Caco-2 (cell line): ENCODE results near the gene TNNT2. TPM values are rescaled to one million over a fixed set of nuclear protein-coding genes. Genes with fewer than 3 reads are reported as not detected.

Experiments
- BruUV-seq: library from RNA; stranded (reverse); fragments of 400-500 nt; replicated peaks from 2 replicates; lab custom pipeline; 2021; lab: Mats Ljungman, UMichigan
- CTCF ChIA-PET: fragments of 300-600 bp; sonication (Branson Sonifier 250); formaldehyde crosslinking; loops from one replicate; lab custom pipeline; 2022; ENCODE audit warnings: antibody characterized with exemption; lab: Charles Lee
- POLR2A ChIA-PET: fragments of 300-600 bp; sonication (Branson Sonifier 250); formaldehyde crosslinking; loops from one replicate; lab custom pipeline; 2022; ENCODE audit warnings: antibody characterized with exemption; lab: Charles Lee
- DNase-seq, 2 experiments: peaks; one replicate each; pipeline versions ENCODE4 v3.0.0 to v3.0.0-alpha.2; 2020 to 2022
- H3K27me3 ChIP-seq: replicated peaks from 2 replicates; pipeline ENCODE4 v1.6.0; 2011; ENCODE audit warnings: low read length; ENCODE audit not compliant: control insufficient read depth, insufficient read depth
- H3K36me3 ChIP-seq: 2 replicates; pipeline ENCODE4 v1.5.1; 2011; ENCODE audit warnings: low read length; ENCODE audit not compliant: control insufficient read depth, insufficient read depth
- H3K4me1 ChIP-seq: fragments of 250-450 bp; sonication (Bioruptor Pico); 2 replicates; pipeline ENCODE4 v1.5.1; 2020; ENCODE audit warnings: mild to moderate bottlenecking
- H3K4me3 ChIP-seq: 2 replicates; pipeline ENCODE4 v1.5.1; 2011; ENCODE audit warnings: low read depth, mild to moderate bottlenecking, control low read depth, low read length
- H3K9me3 ChIP-seq: fragments of 250-450 bp; sonication (Bioruptor Pico); 2 replicates; pipeline ENCODE4 v1.5.1; 2020; ENCODE audit warnings: mild to moderate bottlenecking, moderate library complexity
- H3K27ac Mint-ChIP-seq: one replicate; pipeline ENCODE4 v1.8.0; 2022; ENCODE audit warnings: mixed read lengths; ENCODE audit not compliant: unreplicated experiment
- H3K27me3 Mint-ChIP-seq: one replicate; pipeline ENCODE4 v1.8.0; 2022; ENCODE audit warnings: mixed read lengths; ENCODE audit not compliant: insufficient read depth, unreplicated experiment
- H3K36me3 Mint-ChIP-seq: one replicate; pipeline ENCODE4 v1.8.0; 2022; ENCODE audit warnings: mild to moderate bottlenecking, mixed read lengths; ENCODE audit not compliant: insufficient read depth, unreplicated experiment
- H3K4me1 Mint-ChIP-seq: one replicate; pipeline ENCODE4 v1.8.0; 2022; ENCODE audit warnings: low read depth, mixed read lengths; ENCODE audit not compliant: unreplicated experiment
- H3K4me3 Mint-ChIP-seq: one replicate; pipeline ENCODE4 v1.8.0; 2022; ENCODE audit warnings: mild to moderate bottlenecking, moderate library complexity, mixed read lengths; ENCODE audit not compliant: unreplicated experiment
- H3K9me3 Mint-ChIP-seq: one replicate; pipeline ENCODE4 v1.8.0; 2022; ENCODE audit warnings: mixed read lengths; ENCODE audit not compliant: unreplicated experiment
- intact Hi-C: fragments of 100-400 bp; cut with micrococcal nuclease; formaldehyde crosslinking; loops from one replicate; pipeline ENCODE4 v1.10.0; 2022; ENCODE audit not compliant: unreplicated experiment
- total RNA-seq: library from RNA; stranded (reverse); gene quantifications from 2 replicates; pipeline ENCODE4 v1.2.3, GENCODE V29; 2022
- TF ChIP-seq, protein P1 (sequence below), 2 experiments: fragments of 200-600 bp in 1 of 2; IDR thresholded peaks; 1 replicate in 1 of 2; 2 replicates in 1 of 2; pipeline versions ENCODE4 v1.5.1 to v1.8.0; 2011 to 2022; ENCODE audit warnings: antibody characterized with exemption in 1 of 2, control low read depth in 1 of 2, inconsistent platforms in 1 of 2, low read depth in 1 of 2, low read length in 1 of 2, mild to moderate bottlenecking in 1 of 2, moderate library complexity in 1 of 2; ENCODE audit not compliant: insufficient read depth in 1 of 2, severe bottlenecking in 1 of 2, unreplicated experiment in 1 of 2

TNNT2 gene
- total RNA-seq, 1 experiment from 2014 or later: 7.3 TPM

- H3K4me3 Mint-ChIP-seq: no peak overlapping the region
- TF ChIP-seq, protein P1, sequence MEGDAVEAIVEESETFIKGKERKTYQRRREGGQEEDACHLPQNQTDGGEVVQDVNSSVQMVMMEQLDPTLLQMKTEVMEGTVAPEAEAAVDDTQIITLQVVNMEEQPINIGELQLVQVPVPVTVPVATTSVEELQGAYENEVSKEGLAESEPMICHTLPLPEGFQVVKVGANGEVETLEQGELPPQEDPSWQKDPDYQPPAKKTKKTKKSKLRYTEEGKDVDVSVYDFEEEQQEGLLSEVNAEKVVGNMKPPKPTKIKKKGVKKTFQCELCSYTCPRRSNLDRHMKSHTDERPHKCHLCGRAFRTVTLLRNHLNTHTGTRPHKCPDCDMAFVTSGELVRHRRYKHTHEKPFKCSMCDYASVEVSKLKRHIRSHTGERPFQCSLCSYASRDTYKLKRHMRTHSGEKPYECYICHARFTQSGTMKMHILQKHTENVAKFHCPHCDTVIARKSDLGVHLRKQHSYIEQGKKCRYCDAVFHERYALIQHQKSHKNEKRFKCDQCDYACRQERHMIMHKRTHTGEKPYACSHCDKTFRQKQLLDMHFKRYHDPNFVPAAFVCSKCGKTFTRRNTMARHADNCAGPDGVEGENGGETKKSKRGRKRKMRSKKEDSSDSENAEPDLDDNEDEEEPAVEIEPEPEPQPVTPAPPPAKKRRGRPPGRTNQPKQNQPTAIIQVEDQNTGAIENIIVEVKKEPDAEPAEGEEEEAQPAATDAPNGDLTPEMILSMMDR (IDR thresholded peaks at IDR 0.05; ENCODE audit: insufficient read depth in 1 of 2, low read depth in 1 of 2, low read length in 1 of 2, severe bottlenecking in 1 of 2, unreplicated experiment in 1 of 2): no peak
- Histone ChIP-seq H3K27me3 (no peaks in the 10 kb centered on the region; the same call in 1 of the 2 replicates), H3K4me3 (no peak overlapping the region), H3K4me1 (no peaks in the 10 kb centered on the region), H3K9me3 (no peaks in the 10 kb centered on the region; the same call in 1 of the 2 replicates), H3K36me3 (no peaks in the 10 kb centered on the region)
- no peak overlapping the region for H3K27ac Mint-ChIP-seq
- H3K27me3 Mint-ChIP-seq: peaks cover 16% of the 10 kb centered on the region
- BruUV-seq: no TSS peak
- no peaks in the 10 kb centered on the region for H3K4me1 Mint-ChIP-seq
- H3K9me3 Mint-ChIP-seq: no peaks in the 10 kb centered on the region
- ChIA-PET POLR2A (no interaction called here), CTCF (interaction anchor here (0.6 to 1.8 kb wide), 10 partner anchors 11 to 93 kb away, joined by 3 to 19 read pairs (median 6); no protein-coding TSS in a partner anchor)
- intact Hi-C loops: loop anchor here (1.0 to 5.0 kb wide), 3 partner anchors 38 to 93 kb away; no protein-coding TSS in a partner anchor
- DNase-seq: no peak
- no peaks in the 10 kb centered on the region for H3K36me3 Mint-ChIP-seq
These were observed 30.5 kb downstream of the TNNT2 start for GRCh38 chr1:201346987-201347386.

GRCh38 chr1:201346337-201346939 is 31.0 kb downstream of the TNNT2 start:
- no peak overlapping the region for H3K4me3 ChIP-seq
- H3K9me3 Mint-ChIP-seq: peaks cover 2% of the 10 kb centered on the region
- peaks cover 14% of the 10 kb centered on the region for H3K27me3 Mint-ChIP-seq
- TF ChIP-seq, protein P1 (IDR thresholded peaks at IDR 0.05; ENCODE audit: insufficient read depth in 1 of 2, low read depth in 1 of 2, low read length in 1 of 2, severe bottlenecking in 1 of 2, unreplicated experiment in 1 of 2): peak; percentile 73 to 79
- DNase-seq: peak; percentile 55 to 72
- no peaks in the 10 kb centered on the region for H3K4me1 ChIP-seq
- CTCF ChIA-PET: interaction anchor here (0.6 to 1.8 kb wide), 12 partner anchors 12 to 93 kb away, joined by 3 to 19 read pairs (median 4); no protein-coding TSS in a partner anchor
- H3K36me3 Mint-ChIP-seq: no peaks in the 10 kb centered on the region
- no TSS peak for BruUV-seq
- POLR2A ChIA-PET: no interaction called here
- H3K36me3 ChIP-seq: no peaks in the 10 kb centered on the region
- intact Hi-C loops: loop anchor here (1.0 to 5.0 kb wide), 3 partner anchors 37 to 92 kb away; no protein-coding TSS in a partner anchor
- H3K9me3 ChIP-seq: peaks cover 5% of the 10 kb centered on the region
- no peaks in the 10 kb centered on the region; the same call in 1 of the 2 replicates for H3K27me3 ChIP-seq
- H3K4me3 Mint-ChIP-seq: no peak overlapping the region
- H3K27ac Mint-ChIP-seq: no peak overlapping the region
- no peaks in the 10 kb centered on the region for H3K4me1 Mint-ChIP-seq

- Mint-ChIP-seq H3K27me3 (peaks cover 13% of the 10 kb centered on the region), H3K27ac (no peak overlapping the region), H3K4me3 (no peak overlapping the region), H3K36me3 (no peaks in the 10 kb centered on the region), H3K9me3 (peaks cover 7% of the 10 kb centered on the region), H3K4me1 (no peaks in the 10 kb centered on the region)
- no peaks in the 10 kb centered on the region; the same call in 1 of the 2 replicates for H3K27me3 ChIP-seq
- no peaks in the 10 kb centered on the region for H3K4me1 ChIP-seq
- intact Hi-C loops: loop anchor here (5.0 kb wide), 1 partner anchor 62 kb away; no protein-coding TSS in a partner anchor
- POLR2A ChIA-PET: no interaction called here
- peaks cover 11% of the 10 kb centered on the region for H3K9me3 ChIP-seq
- DNase-seq: no peak
- no TSS peak for BruUV-seq
- TF ChIP-seq, protein P1 (IDR thresholded peaks at IDR 0.05; ENCODE audit: insufficient read depth in 1 of 2, low read depth in 1 of 2, low read length in 1 of 2, severe bottlenecking in 1 of 2, unreplicated experiment in 1 of 2): no peak
- no peaks in the 10 kb centered on the region for H3K36me3 ChIP-seq
- H3K4me3 ChIP-seq: no peak overlapping the region
- CTCF ChIA-PET: interaction anchor here (1.5 kb wide), 1 partner anchor 16 kb away, joined by 4 read pairs; no protein-coding TSS in a partner anchor
These were observed 32.5 kb downstream of the TNNT2 start for GRCh38 chr1:201345081-201345355.
